ENCODE data around the gene USF1.

- TF ChIP-seq CTCF (IDR thresholded peaks at IDR 0.05) (no peak), USF2 (IDR thresholded peaks at IDR 0.05; ENCODE audit: borderline replicate concordance, low read depth, low read length) (no peak), POLR2AphosphoS5 (IDR thresholded peaks at IDR 0.05; ENCODE audit: low read depth, low read length) (no peak), MAX (IDR thresholded peaks at IDR 0.05; ENCODE audit: low read depth) (no peak), USF1 (IDR thresholded peaks at IDR 0.05; ENCODE audit: borderline replicate concordance, low read depth) (no peak), SMC3 (IDR thresholded peaks at IDR 0.05; ENCODE audit: low read depth, low read length) (no peak), MXI1 (IDR thresholded peaks at IDR 0.05; ENCODE audit: low read depth, low read length) (no peak), EP300 (IDR thresholded peaks at IDR 0.05; ENCODE audit: borderline replicate concordance in 1 of 2, low read depth in 1 of 2, low read length in 1 of 2) (no peak), CHD2 (IDR thresholded peaks at IDR 0.05; ENCODE audit: low read length, partially characterized antibody) (no peak), MEF2A (IDR thresholded peaks at IDR 0.05; ENCODE audit: borderline replicate concordance, low read depth) (no peak), IRF3 (IDR thresholded peaks at IDR 0.05; ENCODE audit: low read depth, low read length) (no peak), REST (IDR thresholded peaks at IDR 0.05; ENCODE audit: low read depth, low read length) (no peak)
Observed at GRCh38 chr1:161066694-161067093, 20.9 kb upstream of the USF1 start.
